GM21717 (cell line): ENCODE results near the gene NT5DC2.

ENCODE experiments used
- ATAC-seq: cut with Tn5 transposase; IDR thresholded peaks from one replicate; pipeline ENCODE4 v1.9.1; 2021; ENCODE audit warnings: mild to moderate bottlenecking, moderate library complexity; ENCODE audit not compliant: unreplicated experiment

Gene NT5DC2

GRCh38 chr3:52490035-52490938, 43.4 kb downstream of the NT5DC2 start:
- no peak for ATAC-seq

DNA sequence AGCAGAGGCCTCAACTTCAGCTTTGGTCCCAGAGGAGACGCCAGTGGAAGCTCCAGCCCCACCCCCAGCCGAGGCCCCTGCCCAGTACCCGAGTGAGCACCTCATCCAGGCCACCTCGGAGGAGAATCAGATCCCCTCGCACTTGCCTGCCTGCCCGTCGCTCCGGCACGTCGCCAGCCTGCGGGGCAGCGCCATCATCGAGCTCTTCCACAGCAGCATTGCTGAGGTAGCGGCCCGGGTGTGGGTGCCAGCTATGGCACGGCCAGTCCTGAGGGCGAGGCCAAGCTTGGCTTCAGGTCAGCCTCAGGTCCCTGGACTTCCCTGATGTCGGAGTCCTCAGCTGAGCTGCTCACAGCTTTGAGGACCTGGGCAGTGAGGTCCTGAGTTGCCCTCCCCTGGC, 44.2 kb downstream of the NT5DC2 start:
- no peak for ATAC-seq

DNA sequence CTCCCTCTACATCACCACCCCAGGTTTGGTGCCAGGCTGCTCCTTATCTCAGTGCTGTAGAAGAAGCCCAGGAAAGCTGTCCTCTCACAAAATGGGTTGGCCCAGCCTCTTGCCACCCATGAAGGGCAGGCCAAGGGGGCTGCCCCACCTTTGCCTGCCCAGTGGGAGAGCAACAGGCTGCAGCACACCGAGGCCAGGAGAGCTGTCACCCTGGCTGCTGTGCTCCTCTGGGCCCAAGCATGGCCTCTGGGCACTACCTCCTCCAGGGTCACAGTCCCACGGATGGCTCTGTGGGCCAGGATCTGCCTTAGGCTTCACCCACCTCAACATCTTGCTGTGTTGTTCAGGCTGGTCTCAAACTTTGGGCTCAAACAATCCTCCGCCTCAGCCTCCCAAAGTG, 44.9 kb downstream of the NT5DC2 start:
- ATAC-seq: no peak

DNA sequence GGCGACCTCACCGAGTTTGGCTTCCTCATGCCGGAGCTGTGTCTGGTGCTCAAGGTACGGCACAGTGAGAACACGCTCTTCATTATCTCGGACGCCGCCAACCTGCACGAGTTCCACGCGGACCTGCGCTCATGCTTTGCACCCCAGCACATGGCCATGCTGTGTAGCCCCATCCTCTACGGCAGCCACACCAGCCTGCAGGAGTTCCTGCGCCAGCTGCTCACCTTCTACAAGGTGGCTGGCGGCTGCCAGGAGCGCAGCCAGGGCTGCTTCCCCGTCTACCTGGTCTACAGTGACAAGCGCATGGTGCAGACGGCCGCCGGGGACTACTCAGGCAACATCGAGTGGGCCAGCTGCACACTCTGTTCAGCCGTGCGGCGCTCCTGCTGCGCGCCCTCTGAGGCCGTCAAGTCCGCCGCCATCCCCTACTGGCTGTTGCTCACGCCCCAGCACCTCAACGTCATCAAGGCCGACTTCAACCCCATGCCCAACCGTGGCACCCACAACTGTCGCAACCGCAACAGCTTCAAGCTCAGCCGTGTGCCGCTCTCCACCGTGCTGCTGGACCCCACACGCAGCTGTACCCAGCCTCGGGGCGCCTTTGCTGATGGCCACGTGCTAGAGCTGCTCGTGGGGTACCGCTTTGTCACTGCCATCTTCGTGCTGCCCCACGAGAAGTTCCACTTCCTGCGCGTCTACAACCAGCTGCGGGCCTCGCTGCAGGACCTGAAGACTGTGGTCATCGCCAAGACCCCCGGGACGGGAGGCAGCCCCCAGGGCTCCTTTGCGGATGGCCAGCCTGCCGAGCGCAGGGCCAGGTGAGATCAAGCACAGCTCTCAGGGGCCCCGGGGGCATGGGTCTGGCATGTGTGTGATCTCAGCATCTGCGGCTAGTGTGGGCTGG, 45.6 kb downstream of the NT5DC2 start:
- no peak for ATAC-seq

DNA sequence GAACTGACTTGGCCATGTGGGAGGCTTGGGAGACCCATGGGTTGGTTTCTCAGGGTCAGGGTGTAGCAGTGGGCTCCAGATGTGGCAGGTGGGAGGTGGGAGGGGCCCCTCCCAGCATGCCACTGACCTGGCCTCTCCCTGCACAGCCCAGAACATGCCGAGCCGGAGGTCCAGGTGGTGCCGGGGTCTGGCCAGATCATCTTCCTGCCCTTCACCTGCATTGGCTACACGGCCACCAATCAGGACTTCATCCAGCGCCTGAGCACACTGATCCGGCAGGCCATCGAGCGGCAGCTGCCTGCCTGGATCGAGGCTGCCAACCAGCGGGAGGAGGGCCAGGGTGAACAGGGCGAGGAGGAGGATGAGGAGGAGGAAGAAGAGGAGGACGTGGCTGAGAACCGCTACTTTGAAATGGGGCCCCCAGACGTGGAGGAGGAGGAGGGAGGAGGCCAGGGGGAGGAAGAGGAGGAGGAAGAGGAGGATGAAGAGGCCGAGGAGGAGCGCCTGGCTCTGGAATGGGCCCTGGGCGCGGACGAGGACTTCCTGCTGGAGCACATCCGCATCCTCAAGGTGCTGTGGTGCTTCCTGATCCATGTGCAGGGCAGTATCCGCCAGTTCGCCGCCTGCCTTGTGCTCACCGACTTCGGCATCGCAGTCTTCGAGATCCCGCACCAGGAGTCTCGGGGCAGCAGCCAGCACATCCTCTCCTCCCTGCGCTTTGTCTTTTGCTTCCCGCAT, 46.4 kb downstream of the NT5DC2 start:
- ATAC-seq: no peak

GRCh38 chr3:52484680-52485461, 48.8 kb downstream of the NT5DC2 start:
- no peak for ATAC-seq

- no peak for ATAC-seq
Measured at GRCh38 chr3:52483577-52484381, 49.9 kb downstream of the NT5DC2 start.

- no peak for ATAC-seq
Measured at GRCh38 chr3:52483081-52483480, 50.6 kb downstream of the NT5DC2 start.

DNA sequence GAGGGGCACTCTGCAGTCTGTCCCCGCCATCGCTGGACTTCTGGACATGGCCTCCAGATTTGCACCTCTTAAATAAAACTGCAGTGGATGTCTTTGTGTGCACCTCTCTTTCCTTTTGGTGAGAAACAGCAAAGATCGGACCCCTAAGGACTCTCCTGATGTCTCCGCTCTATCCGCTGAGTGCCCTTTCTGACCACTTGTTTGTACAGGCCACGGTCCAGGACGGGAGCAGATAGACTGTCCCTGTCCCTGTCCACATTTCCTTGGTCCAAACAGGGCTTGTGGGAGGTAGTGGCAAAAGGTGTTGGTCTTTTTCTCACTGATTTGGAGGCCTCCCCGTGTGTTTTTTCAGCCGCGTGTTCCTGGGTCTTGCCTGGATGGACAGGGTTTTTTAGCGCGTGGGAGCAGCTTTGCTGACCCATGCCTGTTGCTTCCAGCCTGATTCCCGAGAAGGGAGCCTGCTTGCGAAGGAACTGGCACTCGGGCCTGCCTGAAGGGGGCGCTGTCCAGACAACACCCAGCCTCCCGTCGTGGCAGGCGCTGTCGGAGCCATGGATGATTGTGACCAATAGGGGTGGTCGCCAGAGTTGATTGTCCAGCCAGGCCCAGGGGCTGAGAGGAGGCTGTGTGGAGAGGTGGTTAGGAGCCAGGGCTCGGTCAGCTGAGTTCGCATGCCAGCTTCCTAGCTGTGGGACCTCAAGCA, 51.7 kb downstream of the NT5DC2 start:
- no peak for ATAC-seq

DNA sequence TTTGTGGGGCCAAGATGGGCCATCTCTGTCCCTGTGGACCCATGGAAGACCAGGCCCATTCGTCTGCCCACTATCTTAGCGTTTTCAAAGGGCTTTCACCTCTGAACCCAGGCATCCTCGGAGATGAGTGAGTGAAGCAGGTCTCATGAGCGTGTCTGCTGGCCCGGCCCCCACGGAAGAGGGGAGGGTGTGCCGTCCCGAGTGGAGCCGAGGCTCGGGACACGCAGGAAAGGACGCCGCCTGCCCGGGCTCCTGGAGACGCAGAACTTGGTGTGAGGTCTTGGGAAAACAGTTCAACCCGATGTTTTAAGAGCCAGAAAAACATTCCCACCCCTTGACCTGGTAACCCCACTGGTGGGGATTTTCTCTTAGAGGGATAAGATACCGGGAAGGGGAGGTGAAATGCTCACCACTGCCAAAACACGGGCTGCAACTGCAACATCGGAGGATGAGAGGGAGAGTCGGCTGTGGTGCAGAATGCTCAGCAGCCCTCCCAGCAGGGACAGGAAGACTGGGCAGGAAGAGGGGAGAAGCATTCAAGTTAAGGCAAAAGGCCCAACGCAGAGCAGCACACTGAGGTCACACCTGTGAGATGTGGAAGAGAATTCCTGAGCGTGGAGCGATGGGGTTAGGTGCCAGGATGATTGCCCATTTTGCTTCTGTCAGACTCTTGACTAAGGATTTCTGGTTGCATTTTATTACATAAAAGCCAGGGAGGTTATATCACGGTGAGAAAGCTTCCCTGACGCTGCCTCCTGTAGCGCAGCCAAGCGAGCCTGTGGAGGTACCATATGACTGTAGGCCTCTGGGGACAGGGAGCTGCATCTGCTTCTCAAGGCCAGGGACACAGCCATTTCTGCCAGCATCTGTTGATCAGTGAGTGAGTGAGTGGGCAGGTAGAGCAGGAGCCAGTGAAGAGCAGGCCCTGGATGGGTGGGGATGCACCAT, 52.6 kb downstream of the NT5DC2 start:
- ATAC-seq: no peak

GRCh38 chr3:52479877-52480575, 53.6 kb downstream of the NT5DC2 start:
- ATAC-seq: no peak

DNA sequence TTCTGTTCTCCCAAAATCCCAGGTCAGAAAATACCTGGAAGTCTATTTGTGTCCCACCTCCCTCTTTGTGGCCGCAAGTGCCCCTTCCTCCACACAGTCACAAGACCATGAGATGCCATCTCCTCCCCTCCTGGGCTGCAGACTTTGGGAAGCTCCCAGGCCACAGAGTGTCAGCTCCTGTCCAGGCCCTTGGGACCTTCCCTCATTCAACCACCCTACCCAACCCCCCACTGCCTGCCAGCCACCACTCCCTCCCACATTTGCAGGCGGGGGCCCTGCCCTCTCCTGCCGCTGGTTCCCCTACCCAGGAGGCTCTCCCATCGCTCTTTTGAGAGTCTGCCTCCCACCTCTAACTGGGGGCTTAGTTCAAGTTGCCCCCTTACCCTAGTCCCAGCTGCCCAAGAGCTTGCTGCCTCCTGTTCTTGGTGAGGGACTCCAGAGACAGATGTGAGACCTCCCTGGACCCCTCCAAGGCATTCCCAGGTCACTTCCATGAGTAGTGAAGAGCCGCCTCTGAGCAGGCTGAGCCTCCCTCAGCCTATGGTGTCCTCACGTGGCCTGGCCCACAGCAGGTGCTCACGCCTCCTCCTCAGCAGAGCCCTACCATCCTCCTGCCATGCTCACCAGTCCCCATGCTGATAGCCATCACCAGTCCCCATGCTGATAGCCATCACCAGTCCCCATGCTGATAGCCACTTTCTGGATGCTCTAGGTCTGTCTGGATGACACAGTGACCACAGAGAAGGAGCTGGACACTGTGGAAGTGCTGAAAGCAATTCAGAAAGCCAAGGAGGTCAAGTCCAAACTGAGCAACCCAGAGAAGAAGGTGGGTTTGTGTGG, 54.4 kb downstream of the NT5DC2 start:
- no peak for ATAC-seq

GRCh38 chr3:52477796-52478095, 55.9 kb downstream of the NT5DC2 start:
- ATAC-seq: no peak

DNA sequence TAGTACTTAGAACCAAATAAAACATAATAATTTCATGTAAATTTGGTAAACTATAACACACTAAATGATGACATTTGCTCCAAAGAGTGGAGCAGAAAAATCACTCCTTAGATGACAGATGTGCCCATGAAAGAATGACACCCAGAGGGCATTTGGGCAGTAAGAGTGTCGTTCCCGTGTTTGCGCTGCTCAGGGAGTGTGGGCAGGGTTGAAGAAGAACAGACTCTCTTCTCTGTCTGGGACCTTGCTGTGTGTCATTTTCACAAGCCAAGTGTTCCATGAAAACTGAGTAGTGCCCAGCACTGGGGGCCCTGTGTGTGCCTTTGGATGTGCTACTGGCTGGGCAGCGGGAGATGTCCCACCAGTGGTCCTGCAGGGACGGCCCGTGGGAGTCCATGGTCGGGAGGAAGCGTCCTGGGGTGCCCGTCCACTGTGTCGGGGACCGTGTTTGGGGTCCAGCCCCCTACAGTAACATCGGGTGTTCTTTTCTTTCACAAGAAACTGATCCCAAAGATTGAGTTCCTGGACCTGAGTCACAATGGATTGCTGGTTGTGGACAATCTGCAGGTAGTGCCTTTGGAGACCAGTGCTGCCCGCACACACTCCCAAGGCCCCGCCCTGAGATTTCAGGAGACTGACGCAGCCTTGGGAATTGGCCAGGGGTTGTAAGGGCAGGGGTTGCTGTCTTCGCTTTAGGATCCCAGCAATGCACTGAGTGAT, 56.4 kb downstream of the NT5DC2 start:
- no peak for ATAC-seq
